GM18526 (cell line): ENCODE measurements around the gene ENG.

Experiments
- POLR2A ChIP-seq: IDR thresholded peaks from 3 replicates; pipeline ENCODE4 v1.6.1; 2011; ENCODE audit not compliant: insufficient read length; ENCODE audit errors: extremely low read depth

Gene ENG

DNA sequence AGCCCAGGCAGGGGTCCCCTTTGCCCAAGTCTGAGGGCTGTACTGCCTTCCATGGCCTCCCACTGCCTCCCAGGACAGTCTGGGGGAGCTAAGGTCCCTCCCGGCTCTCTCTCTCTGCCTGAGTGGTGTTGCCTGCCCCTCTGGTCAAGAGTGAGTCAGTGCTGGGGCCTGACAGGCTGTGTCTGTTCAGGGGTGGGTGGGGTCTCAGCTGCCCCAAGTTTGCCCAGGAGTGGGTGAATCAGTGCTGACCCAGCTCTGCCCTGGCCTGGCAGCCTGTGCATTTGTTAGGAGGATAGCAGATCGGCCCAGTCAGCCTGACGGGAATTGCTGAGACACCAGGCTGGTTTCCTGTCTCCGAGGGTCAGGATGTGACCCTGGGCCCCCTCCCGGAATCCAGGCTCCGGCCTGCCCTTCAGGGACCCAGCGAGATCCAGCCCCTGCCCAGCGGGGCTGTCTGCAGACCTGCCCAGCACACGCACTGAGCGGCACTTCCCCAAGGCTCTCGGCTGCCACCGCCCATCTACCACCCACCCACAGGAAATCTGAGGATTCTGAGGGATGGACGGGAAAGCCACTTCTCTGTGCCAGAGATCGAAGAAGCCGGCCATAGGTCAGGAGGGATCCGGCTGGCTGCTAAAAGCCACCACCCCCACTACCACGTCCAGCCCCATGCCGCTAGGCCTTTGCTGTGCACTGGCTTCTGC is 15.9 kb downstream of the ENG start:
- no peak for TF ChIP-seq POLR2A

DNA sequence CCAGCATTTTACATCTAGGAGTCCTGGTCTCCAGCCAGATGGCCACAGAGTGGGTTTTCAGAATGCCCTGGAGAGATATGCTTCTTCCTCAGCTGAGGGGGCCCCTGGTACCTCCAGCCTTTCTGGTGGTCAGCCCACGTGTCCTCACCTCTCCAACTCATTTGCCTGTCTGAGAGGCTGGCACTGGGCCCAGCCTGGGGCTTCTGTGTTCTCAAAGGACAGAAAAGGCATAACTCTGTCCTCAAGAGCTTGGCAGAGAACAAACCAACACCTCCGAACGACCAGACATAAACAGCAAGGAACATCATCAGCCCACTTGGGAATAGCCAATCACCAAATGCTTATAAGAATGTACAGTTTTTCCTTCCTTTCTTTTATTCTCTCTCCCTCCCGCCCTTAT is 17.1 kb downstream of the ENG start:
- no peak for TF ChIP-seq POLR2A

- TF ChIP-seq POLR2A = no peak
Measured at GRCh38 chr9:127835991-127836516, 18.4 kb downstream of the ENG start.

DNA sequence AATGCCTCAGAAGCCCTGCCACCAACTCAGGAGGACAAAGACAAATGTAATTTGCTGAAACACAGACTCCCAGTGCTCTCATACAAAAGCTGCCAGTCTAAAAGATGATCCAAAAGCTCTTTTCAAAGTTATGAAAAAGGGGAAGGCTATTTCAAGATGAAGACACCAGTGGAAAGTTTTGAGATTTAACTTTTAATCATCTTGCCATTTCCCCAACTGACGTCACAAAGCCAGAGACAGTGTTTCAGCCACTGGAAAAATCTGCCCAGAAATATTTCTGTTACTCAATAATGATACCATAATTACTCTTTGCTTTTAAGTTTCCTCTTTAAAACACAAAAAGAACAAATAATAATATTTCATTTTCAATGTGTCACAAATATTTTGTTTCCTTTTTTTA is 20.9 kb downstream of the ENG start:
- no peak for TF ChIP-seq POLR2A

GRCh38 chr9:127832248-127832647 is 22.2 kb downstream of the ENG start:
- TF ChIP-seq POLR2A = no peak

DNA sequence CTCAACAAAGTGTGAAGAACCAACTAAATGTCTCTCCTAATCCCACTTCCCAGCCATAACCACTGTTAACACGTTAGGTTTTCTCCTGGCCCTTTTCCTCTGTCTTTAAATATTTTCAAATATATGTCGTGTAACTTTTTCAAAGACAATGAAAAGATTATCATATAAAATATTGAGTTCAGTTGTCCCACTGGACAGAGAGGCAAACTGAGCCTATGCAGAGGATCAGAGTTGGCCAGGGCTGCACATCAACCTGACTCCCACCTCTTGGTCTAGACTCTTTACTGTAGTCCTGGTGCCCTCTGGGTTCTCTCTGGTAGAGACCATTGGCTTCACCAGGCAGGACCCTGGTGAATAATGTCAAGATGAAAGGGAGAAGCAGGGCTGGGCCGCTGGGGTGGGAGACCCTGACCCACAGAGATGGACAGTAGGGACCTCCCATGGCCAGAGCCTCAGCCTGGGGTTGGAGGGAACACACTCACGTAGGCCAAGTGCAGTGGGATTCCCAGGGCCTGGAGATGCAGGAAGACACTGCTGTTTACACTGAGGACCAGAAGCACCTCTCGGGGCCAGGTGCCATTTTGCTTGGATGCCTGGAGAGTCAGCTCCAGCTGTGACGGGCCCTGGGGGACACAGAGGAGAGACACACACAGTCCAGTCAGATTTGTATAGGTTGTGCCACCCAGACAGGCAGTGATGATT is 25.1 kb downstream of the ENG start:
- no peak for TF ChIP-seq POLR2A

DNA sequence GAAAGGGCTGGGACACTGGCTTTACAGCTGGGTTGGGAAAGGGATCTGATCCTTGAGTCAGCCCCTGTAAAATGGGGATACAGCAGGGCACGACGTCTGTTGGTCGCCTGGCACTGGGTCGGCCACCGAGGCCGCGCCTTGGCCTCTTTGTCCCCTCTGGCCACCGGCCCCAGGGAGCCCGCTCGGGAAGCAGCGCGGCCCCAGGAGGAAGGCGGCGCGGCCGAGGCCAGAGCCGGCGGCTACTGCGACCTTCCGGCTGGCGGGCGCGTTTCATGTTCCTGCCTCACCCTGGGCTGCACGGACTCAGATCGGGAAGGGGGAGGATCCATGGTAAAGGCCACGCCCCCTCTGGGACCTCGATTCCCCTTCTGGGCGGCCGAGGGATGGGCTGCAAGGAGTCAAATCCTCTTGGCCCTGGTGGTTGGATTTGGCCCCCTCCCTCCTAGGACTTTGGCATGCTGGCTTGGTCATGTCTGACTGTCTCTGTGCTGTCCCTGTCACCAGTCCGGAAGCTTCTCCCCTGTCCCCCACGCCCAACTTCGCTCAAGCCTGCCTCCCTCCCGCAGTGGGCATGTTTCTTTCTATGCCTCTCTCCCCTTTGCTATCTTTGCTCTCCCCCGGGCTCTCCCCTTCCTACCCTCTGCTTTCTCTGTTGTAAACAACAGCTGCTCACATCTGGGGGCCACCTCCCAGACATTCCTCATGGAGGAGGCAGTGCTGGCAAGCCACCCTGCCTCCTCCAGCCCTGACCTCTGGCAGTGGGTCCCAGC is 26.0 kb downstream of the ENG start:
- TF ChIP-seq POLR2A = no peak

- TF ChIP-seq POLR2A = no peak
Measured at GRCh38 chr9:127826253-127826913, 28.1 kb downstream of the ENG start.

DNA sequence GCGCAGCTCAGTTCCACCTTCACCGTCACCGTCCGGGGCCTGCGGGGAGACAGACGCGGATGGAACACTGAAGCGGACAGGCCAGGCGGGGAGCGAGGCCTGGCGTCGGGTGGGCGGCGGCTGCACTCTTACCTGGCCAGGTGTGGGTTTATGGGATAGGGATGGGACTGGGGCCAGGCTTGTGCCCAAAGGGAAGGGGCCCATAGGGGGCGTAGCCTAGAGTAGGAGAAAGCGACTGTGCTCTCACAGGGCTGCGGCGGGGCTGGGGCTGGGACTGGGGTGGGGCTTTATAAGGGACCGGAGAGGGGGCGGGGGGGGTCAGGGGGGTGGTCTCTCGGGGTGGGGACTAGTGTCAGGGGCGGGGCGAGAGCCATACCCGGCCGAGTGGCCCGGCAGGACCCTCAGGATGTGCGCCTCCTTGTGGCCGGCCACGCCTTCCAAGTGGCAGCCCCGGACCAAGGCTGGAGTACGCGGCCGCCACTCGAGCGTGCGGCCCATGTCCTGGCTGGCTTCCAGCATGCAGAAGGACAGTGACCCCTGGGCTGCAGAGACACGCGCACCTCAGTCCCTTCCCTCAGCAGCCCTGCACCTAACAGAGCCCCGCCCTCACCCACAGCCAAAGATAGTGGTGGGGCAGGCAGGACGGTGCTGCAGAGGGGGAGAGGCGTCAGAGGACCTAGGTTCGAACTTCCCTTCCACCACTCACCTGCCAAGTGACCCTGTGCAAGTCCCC is 29.0 kb downstream of the ENG start:
- TF ChIP-seq POLR2A = no peak

GRCh38 chr9:127822108-127822507 is 32.4 kb downstream of the ENG start:
- no peak for TF ChIP-seq POLR2A

GRCh38 chr9:127818574-127818973 is 35.9 kb downstream of the ENG start:
- no peak for TF ChIP-seq POLR2A

DNA sequence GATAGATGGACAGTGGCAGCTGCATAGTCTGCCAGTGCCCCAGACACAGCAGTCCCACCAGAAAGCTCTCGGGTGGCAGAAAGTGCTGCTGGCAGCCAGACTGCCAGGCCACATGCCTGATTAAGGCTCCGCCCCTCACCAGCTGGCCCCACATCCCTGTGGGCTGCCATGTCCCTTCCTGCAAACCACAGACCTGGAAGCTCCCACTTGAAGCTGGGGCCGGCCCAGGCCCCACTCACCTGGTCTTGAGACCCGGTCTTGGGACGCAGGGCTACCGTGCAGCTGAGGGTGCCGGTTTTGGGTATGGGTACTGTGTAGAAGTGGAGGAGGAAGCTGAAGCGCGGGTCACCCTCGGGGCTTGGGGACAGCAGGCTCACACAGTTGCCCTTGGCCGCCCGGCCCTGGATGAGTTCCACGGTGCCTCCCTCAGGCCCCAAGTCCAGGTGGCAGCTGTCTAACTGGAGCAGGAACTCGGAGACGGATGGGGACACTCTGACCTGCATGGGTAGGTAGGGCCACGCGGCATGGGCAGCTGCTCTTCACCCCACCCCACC is 36.5 kb downstream of the ENG start:
- no peak for TF ChIP-seq POLR2A

DNA sequence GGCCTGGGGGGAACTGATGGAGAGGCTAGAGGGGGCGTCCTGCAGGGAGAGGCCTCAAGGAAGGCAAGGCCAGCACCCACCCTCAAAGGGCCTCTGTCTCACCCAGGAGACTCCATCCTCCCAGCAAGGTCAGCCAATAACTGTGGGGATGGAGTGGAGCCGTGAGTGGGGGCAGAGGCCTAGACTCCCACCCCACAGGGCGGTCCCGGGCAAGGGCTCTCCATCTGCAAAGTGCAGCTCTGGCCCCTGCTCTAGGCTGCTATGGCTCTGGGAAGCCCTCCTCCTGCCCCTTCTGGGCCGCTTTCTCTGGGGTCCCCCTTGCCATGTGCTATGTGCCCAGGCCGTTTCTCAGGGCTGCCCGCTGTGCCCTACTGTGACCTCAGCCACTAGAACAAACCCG is 37.7 kb downstream of the ENG start:
- no peak for TF ChIP-seq POLR2A

- no peak for TF ChIP-seq POLR2A
Measured at GRCh38 chr9:127816362-127816725, 38.1 kb downstream of the ENG start.

DNA sequence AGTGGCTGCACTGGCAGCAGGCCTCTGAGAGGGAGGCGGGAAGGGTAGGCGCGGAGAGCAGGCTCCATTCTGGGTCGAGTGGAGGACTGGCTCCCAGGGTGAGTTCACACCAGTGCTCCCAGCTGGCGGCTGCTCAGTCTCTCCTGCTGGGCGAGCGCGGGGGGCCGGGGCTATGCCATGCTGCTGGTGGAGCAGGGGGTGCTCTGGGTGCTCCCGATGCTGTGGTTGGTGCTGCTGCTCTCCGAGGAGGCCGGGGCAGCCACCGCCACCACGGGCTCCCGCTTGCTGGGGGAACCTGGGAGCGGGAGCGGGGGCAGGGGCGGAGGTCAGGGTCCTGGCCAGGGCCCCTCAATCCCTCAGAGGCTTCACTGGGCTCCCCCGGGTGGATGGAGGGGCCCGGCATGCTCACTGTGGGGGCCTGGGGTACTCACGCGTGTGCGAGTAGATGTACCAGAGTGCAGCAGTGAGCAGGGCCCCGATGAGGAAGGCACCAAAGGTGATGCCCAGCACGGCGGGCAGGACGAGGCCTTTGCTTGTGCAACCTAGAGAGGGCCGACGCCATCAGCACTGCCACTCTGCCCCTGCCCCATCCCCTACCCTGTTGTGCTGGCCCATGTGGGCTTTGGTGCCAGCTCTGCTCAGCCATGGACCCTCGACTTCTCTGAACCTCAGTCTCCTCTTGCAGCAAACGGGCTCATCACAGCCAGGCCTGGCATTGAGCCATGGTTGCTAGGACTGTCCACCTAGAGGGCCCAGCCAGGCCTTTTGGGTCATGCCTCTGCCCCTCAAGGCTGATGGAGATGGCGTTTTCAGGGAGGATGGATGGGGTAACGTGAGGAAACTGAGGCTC is 38.7 kb downstream of the ENG start:
- TF ChIP-seq POLR2A = no peak
